GM19043 (cell line): Measurements from ENCODE around the gene TRIM38.

Experiments used
- ATAC-seq: cut with Tn5 transposase; IDR thresholded peaks from one replicate; pipeline ENCODE4 v1.9.1; 2021; ENCODE audit warnings: low read depth; ENCODE audit not compliant: unreplicated experiment

The TRIM38 gene

GRCh38 chr6:26025047-26025893, 62.7 kb downstream of the TRIM38 start:
- no peak for ATAC-seq

- ATAC-seq = peak; percentile 35
Measured at GRCh38 chr6:26025894-26026832, 63.6 kb downstream of the TRIM38 start.

DNA sequence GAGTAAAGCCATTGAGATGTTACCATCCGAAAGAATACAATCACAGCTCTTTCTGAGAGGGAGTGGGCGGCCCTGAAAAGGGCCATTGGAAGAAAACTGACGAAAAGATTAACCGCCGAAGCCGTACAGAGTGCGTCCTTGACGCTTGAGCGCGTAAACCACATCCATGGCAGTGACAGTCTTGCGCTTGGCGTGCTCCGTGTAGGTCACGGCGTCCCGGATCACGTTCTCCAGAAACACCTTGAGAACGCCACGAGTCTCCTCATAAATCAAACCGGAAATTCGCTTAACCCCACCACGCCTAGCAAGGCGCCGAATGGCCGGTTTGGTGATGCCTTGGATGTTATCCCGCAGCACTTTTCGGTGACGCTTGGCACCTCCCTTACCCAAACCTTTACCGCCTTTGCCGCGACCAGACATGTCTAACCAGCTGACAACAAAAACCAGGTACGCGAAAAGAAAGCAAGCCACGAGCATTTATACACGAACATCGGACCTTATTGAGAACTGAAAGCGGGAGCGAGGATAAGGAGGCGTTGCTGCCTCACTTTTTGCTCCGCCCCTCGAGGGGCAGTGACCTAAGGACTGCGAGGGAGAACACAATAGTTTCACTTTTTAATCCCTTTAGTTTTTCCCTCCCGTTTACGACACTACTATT, 64.4 kb downstream of the TRIM38 start:
- peak; percentile 36 for ATAC-seq

DNA sequence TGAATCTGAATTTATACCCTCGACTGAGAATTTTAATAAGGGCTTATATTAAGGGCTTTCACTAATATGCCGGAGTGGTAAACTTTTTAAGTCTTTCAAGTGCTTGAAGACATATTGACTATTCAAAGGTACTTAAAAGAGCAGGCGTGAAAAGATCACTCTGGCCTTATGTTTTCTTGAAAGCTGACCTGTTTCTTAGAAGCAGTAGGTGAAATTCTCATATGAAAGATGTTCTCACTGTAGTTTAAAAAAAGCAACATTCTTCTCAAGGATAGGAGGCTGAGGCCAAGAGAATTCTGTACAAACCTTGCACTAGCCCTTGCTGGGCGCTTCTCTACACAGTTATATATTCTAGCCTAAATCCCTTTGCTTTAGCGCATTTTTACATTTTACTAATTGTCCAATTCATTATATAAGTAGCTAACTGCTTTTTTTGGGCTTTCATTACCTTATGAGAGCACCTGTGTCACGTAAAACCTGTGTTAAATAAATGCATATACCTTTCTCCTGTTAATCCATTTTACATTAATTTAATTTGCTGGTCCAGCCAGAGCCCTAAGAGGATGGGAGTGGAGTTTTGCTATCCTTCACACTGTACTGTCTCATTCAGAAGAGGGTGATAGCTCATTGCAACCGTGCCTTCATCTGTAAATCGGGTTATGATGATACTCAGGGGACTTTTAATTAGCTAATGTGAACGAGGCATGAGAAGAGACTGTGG, 65.0 kb downstream of the TRIM38 start:
- no peak for ATAC-seq

DNA sequence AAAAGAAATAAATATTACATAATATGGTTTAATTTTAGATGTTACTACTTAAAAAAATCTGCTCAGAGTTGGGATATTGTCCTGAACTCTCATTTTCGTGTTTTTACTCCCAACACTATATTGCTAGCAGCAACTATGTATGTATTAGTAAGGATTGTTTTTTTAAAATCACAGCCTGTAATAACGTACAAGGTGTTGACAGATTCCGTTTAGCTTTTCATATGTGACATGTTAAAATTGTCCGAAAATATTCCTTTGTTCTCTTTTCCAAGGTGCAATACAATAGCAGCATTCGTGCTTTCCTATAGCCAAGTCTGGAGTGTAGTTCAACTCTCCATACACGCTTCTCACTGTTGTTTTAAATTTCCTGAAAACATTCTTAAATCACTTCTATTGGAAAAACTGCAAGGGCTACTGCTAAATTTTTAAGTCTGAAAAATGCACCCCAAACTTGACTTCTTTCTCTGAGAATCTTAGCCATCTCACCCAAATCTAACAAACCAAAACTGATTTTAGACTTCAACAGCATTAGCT, 65.7 kb downstream of the TRIM38 start:
- no peak for ATAC-seq

GRCh38 chr6:26028746-26029569, 66.4 kb downstream of the TRIM38 start:
- no peak for ATAC-seq

DNA sequence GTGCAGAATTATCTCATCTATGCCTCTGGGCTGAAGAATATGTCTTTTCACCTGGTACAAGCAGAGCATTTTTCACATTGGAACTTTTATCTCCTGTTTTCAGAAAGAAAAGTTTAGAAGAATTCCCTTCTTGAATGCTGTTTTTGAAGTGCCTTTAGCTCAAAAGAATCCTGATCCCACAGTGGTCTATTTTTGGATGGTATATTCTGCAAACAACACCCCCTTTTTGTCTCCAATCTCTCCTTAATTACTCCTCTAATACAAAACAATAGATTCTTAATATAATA, 66.9 kb downstream of the TRIM38 start:
- ATAC-seq = no peak

GRCh38 chr6:26029857-26030653, 67.5 kb downstream of the TRIM38 start:
- ATAC-seq = no peak

GRCh38 chr6:26030716-26031115, 68.1 kb downstream of the TRIM38 start:
- no peak for ATAC-seq

DNA sequence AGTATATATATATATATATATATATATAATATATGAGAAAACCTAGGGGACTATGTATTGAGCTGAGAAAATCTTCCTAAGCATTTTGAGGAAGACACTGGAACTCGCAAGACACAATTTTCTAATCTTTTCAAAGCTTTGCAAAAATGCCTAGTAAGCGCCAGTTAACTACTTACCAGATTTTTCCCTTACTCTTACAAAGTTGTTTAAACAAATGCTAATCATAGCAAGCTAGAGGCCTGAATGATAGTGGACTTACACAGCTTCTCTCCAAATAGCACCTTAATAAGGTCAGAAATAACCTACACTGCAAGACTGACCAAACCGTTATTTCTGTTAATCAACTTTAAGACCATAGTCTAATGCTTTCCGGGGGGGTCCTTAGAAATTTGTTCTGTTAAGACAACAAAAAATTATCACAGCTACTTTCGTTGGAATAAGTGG, 68.6 kb downstream of the TRIM38 start:
- no peak for ATAC-seq

DNA sequence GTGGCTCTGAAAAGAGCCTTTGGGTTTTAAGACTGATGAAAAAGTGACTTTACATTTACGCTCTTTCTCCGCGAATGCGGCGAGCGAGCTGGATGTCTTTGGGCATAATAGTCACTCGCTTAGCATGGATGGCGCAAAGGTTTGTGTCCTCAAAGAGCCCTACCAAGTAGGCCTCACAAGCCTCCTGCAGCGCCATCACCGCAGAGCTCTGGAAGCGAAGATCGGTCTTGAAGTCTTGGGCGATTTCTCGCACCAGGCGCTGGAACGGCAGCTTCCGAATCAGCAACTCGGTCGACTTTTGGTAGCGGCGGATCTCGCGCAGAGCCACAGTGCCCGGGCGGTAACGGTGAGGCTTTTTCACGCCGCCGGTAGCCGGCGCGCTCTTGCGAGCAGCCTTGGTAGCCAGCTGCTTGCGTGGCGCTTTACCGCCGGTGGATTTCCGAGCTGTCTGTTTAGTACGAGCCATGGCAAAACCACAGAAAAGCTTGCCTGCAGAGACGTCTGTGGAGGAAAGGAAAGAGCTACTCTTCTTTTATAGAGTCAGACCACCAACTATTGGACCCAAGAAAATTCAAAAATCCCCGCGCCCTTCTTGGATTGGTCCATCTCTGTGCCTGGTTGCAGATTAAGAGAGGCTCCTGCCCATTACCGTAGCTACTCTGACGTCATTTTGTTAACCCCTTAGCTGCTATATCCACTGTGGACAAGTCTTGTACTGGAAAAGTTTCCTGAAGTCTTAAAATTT, 69.2 kb downstream of the TRIM38 start:
- peak; percentile 48 for ATAC-seq

GRCh38 chr6:26032340-26033084, 69.9 kb downstream of the TRIM38 start:
- no peak for ATAC-seq

GRCh38 chr6:26033085-26033940, 70.7 kb downstream of the TRIM38 start:
- ATAC-seq = peak; percentile 52

DNA sequence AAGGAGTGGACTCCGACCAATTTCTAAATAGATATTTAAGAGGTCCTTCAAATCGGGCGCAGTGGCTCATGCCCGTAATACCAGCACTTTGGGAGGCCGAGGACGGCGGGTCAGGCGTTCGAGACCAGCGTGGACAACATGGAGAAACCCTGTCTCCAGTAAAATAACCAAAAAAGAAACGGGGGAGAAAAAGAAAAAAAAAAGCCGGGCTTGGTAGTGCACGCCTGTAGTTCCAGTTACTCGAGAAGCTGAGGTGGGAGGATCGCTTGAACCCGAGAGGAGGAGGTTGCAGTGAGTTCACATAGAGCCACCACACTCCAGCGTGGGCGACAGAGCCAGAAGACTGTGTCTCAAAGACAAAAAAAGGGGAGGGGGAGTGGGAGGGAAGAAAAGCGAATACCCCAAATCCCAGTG, 71.3 kb downstream of the TRIM38 start:
- ATAC-seq = no peak

GRCh38 chr6:26034905-26035304, 72.3 kb downstream of the TRIM38 start:
- no peak for ATAC-seq
